ENCODE results near the gene SRGAP2C.
"Not testable (repeated sequence)": the region's sequence is repeated elsewhere in the genome, so short reads cannot be mapped to it uniquely, and the experiment has no call there.

SRGAP2C gene

DNA sequence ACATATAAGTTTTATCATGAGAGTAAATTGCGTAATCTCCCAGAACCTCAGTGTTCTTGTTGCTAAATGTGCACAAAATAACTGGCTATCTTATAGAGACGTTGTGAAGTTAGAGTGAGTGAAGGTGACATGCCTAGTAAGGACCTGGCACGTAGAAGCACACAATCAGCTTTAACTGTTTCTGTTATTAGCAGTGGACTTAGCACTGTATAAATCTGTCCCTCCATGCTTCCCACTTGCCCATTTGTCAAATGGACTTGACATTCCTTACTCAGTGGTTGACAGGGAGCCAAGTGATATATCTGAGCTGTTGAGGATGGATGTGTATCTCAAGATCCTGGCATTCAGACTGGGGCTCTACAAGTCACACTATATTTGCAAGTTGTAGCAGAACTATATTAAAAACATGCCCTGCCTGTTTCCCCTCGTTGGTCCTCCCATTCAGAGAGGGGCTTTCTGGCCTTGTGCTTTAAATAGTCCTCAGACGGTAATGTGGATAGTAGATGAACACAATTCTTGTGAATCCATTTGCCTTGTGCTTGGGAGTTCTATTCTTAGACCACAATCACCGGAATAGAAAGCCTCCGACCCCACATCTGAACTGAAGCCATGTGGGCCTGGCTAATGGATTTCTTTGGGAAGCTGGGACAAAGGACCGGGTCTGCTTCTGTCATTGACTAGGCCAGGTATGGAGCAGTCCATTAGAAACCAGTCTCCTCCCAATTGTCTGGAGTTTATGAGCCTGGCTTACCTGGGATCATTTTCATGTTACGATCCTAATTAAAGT lies 43.0 kb downstream of the SRGAP2C start:
- DNase-seq (ENCODE audit: low spot score) = not testable (repeated sequence)

DNA sequence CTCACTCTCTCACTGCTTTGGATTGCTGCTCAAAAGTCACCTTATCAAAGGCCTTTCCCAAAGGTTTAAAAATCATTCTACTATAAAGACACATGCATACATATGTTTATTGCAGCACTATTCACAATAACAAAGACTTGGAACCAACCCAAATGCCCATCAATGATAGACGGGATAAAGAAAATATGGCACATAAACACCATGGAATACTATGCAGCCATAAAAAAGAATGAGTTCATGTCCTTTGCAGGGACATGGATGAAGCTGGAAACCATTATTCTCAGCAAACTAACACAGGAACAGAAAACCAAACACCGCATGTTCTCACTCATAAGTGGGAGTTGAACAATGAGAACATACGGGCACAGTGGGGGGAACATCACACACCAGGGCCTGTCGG lies 45.9 kb downstream of the SRGAP2C start:
- DNase-seq (ENCODE audit: low spot score) = not testable (repeated sequence)

DNA sequence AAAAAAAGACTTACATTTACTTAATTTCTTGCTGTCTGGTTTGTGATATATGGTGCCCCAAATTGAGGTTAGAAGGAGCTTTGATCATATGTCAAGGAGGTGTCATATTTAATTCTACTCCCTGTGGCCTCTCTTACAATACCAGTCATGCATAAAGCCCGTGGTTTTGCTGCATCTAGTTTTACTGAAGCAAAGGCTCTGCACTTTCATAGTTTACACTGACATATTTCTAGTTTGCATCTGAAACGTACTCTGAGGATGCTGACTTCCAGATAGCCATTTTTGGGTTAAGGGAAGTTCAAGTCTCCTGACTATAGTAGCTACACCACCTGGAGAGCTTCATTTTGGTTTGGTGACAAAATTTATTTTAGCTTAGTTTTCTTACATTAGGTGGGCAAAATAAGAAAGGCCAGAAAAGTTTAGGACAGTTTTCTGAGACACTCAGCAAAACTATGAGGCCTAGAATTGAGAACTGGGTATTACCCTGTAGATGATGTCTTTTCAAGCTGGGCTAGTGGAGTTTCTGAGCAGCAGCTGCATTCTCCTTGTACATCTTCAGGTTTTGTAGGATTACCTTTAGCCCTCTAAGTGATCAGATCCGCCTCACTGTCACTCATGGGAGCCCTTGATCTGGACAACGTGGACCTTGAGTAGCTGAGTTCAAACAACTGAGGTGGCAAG lies 47.8 kb downstream of the SRGAP2C start:
- not testable (repeated sequence) for DNase-seq (ENCODE audit: low spot score)

DNA sequence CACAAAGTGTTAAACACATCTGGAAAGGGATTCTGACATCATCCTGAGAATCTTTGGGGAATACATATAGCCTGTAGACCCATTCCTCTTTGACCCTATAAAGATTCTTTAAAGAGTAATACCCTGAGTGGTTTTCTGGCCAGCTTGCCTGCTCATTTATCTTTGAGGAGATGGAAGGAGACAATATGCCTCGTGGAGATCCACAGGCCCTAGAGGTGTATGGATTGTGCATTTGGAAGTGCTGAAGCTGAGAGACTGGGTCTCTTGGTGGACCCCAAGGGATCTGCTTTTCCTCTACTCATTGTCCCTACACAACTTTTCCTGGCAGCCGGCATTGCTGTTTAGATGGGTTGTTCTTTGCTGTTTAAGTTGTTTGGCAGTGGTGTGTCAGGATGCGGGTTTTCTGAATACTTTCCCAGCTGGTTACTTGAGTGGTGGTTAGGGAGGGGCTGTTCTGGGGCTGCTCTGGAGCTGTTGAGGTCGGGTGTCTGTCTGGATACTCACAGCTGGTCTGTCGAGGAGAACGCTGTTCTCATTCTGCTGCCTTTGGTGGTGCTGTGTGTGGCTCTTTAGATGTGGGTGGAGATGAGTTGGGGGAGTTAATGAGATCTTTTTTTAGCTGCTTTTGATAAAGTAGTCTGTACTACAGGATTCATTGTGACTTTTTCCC lies 49.5 kb downstream of the SRGAP2C start:
- not testable (repeated sequence) for DNase-seq (ENCODE audit: low spot score)

DNA sequence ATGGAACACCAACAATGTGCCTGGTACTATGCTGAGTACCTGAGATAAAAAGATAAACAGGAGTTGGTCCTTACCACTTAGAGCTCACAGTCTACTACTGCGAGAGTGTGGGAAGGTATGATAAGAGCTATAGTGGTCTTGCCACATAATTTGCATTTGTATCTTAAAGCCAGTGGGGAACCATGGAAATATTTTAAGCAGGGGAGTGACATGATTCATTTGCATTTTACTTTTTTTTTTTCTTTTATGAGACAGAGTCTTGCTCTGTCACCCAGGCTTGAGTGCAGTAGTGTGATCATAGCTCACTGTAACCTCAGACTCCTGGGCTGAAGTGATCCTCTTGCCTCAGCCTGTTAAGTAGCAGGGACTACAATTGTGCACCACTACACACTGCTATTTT lies 53.6 kb downstream of the SRGAP2C start:
- not testable (repeated sequence) for DNase-seq (ENCODE audit: low spot score)

DNA sequence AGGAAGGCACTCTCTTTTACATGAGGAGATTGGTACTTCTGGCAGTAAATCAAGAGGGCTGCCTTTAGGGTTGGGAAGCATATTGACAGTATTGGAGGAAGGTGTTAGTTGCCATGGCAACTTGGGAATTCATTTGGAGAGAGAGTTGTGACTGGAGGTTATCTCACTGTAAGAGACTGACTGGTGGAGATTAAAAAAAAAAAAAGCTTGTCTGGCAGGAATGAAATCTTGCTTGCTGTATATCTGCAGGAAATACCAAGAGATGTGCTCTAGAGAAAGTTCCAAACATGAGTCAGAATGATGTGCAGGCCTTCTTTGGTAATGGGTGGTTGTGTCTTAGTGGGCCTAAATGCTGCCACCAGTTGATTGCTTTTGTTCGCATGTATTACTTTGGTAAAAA lies 59.1 kb downstream of the SRGAP2C start:
- not testable (repeated sequence) for DNase-seq (ENCODE audit: low spot score)

DNA sequence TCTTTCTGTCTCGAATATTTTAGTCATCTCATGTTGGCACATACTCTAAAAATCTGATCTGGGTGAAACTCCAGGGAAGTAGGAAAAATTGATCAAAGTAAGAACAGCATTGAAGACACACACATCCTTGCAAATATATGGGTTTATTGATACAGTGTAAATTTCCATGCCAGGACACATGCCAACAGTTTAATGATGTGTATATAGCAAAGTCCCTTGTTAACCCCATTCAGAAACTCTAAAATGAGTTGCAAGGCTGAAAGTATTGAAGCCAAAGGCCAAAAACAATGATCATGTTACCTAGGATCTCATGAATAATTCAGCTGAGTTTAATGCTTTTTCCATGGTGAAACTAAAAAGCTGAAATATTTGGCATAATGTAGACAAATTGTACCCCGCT lies 61.6 kb downstream of the SRGAP2C start:
- not testable (repeated sequence) for DNase-seq (ENCODE audit: low spot score)

DNA sequence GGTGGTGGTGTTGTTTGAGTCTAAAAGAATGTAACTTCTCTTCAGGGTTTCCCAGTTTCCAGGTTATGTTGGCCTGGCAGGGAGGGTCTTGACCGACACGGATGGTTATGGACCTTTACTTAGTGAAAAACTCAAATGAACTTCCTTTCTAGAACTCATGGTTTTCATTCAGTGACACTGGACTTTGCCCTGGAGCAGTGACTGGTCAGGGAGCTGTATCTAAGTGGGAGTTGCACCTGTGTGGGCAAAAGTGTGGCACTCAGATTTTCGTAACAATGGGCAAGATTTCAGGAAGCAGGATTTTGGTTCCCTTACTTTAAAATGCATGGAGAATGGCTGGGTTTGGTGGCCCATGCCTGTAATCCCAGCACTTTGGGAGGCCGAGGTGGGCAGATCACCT lies 67.9 kb downstream of the SRGAP2C start:
- DNase-seq (ENCODE audit: low spot score) = not testable (repeated sequence)

DNA sequence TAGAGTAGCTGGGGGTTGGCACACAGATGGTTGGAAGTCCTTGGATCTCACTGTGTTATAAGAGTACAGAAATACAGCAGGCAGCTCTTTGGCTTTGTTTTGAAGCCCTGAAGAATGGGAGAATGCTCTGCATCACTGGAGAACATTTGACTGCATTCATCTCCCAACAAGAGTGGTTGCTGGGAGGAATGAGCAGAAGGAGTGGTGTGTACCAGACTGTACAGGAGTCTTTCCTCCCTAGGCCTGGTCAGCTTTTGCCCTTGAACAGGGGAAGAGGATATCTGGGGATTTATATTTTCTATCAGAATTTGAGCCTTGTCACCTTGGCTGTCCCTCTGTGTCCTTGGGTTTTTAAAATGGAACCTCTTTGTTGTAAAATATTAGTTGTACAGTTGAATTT lies 69.8 kb downstream of the SRGAP2C start:
- not testable (repeated sequence) for DNase-seq (ENCODE audit: low spot score)

DNA sequence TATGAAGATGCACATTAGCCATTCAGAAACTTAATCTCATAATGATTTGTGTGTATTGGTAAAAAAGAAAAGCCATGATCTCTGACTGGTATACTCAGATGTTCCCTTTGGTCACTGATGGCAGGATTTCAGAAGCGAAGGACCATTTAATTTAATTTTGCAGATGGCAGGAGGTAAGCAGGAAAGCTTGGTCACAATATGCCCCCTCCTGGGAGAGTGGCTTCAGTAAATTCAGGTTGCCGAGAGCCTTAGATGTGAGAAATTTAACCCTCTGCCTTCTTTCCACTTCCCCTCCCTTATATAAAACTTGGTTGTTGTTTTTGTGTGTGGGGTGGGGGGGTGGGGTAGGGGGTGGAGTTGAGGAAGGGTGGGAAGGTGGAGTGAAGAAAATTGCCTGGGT lies 72.9 kb downstream of the SRGAP2C start:
- not testable (repeated sequence) for DNase-seq (ENCODE audit: low spot score)

DNA sequence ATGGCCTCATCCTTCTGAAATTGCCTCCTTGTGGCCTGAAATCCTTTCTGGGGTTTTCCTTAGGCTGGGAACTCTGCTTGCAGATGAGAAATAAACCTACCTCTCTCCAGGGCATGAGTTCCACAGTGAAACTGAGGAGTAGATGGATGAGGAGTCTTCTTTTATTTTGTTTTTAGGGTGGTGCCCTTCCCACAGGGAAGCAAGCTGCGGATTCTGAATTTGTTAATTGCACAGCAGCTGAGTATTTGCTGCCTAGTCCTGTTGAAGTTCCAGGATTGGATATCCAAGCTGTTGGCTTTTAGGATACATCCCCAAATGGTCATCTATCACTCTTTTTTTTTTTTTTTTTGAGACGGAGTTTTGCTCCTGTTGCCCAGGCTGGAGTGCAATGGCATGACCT lies 73.4 kb downstream of the SRGAP2C start:
- not testable (repeated sequence) for DNase-seq (ENCODE audit: low spot score)

DNA sequence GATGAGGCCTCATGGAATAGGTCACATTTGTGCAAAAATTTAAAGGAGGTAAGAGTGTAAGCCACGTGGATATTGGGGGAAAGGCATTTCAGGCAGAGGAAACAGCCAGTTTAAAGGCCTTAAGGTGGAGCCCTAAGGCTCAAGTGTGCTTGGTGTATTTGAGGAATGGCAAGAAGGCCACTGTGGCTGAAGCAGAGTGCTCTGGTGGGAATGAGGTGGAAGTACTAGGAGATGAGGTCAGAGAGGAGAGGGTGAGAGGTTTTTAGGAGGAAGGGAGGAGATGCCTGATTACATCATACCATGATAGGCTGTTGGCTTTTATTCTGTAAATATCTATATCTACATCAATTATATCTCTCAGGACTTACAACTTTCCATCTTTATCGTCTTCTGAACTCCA lies 75.4 kb downstream of the SRGAP2C start:
- DNase-seq (ENCODE audit: low spot score) = not testable (repeated sequence)

DNA sequence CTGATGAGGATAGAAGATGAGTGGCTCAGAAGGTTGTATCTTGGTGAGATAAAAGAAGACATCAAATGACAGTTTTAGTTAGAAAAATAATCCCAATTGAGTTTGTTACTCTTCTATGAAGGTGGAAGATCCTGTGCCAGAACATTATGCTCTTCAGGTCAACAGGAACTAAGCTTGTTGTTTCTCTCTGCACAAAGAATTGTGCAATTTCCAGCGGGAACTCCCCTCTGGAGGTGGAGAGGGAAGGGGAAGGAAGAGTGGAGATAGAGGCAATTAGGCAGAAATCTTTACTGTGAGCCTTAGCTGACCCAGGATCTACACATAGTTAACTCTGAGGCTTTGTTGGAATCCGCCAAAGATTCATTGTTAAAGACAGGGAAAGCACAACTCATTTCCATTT lies 77.4 kb downstream of the SRGAP2C start:
- DNase-seq (ENCODE audit: low spot score) = not testable (repeated sequence)

DNA sequence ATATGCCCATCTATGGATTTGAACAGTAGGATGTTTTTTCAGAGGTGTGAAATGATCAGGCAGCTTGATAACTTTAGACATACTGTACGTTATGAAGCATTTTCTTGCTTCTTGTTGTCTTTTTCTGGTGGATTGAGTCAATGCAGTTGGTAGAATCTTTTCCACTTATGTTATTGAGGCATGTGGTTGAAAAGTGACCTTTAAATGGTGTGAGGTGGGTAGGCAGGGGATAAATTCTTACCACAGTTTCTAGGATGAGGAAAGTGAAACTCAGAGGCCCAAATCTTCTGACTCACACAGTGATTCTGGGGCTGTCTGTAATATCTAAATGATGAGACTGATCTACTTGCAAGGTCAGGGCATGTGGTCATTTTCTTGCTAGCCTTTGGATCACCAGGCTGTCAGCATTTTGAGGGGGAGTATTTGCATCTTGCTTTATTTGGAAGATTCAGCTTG lies 79.0 kb downstream of the SRGAP2C start:
- peak; percentile 32 for DNase-seq (ENCODE audit: low spot score)

DNA sequence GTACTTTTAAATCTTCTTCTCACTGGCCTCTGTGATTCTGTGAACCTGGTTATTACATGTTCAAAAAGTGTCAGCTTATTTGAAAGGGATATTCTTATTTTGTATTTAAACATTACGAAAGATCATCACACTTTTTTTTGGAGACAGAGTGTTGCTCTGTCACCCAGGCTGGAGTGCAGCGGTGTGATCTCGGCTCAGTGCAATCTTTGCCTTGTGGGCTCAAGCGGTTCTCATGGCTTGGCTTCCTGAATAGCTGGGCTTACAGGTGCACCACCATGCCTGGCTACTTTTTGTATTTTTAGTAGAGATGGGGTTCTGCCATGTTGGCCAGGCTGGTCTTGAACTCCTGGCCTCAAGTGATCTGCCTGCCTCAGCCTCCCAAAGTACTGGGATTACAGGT lies 82.3 kb downstream of the SRGAP2C start:
- not testable (repeated sequence) for DNase-seq (ENCODE audit: low spot score)

DNA sequence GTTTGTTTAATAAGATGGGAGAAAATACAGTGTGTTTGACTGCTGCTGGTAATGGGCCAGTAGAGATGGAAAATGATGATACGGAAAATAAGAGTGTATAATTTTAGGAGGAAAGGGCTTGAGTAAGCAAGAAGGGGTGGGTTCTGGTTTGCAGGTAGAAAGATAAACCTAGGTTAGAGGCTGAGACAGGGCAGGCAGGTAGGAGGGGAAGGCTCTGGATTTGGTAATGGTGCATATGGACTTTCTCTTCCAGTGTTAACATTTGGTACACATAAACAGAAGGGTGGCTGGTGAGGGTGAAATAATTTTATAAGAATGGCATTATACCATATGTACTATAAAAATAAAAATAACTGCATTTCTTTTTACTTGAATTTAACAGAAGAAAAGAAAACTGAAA lies 84.5 kb downstream of the SRGAP2C start:
- DNase-seq (ENCODE audit: low spot score) = not testable (repeated sequence)

DNA sequence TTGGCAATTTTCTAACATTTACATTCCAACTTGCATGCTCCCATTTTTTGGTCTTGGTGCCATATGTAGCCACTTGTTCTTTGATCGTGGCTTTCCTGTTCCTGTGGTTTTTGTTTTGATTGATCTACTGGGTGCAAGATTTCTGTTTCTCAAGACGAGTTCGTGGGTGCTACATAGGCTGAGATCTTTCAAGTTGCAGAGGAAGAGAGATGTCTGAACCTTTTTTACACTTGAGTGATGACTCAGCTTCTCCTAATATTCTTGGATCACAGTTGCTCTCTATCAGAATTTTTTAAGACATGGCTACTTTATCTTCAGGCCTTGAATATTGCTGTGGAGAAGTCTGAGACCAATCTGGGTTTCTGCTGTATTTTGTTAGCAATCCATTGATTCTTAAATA lies 85.2 kb downstream of the SRGAP2C start:
- DNase-seq (ENCODE audit: low spot score) = not testable (repeated sequence)

DNA sequence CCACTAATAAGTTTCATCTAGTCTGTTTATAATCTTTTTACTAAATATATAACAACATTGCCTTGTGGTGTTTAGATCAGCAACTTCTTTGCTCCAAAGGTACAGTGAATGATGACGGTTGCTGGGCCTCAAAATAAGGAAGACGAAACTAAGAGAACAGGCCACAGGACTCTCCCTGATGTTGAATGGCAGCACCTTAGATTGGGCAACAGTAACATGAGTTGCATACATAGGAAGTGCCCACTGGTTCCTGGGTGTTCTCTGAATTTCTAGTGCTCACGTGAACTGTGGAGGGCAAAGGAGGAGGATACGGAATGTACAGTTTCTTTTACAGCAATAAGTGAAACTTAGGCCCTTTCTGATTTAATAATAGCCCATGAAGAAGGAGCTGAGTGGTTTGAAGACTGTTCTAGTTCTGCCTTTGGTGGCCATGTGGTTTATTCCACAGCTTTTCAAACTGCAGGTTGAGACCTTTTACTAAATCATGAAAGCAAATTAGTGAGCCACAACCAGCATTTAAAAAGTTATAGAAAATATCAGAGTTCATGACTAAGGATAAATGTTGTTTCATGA lies 86.5 kb downstream of the SRGAP2C start:
- DNase-seq (ENCODE audit: low spot score) = not testable (repeated sequence)

DNA sequence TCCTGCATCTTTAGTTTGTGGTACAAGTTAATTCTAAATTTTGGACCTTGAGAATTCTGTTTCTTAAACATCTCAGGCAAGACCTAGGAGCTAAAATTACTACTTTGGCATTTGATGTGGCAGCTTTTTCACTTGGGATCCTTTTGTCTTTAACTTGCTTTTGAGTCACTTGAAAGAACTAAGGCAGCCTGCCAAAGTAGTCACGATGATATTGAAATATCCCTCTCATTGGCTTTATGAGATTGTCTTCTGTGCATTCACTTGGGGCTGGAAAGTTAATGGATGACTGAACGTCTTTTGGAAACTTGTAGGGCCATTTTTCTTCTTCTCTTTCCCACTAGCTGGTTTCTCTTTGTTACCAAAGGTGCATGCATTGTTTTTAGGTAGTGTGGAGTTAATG lies 90.7 kb downstream of the SRGAP2C start:
- not testable (repeated sequence) for DNase-seq (ENCODE audit: low spot score)

DNA sequence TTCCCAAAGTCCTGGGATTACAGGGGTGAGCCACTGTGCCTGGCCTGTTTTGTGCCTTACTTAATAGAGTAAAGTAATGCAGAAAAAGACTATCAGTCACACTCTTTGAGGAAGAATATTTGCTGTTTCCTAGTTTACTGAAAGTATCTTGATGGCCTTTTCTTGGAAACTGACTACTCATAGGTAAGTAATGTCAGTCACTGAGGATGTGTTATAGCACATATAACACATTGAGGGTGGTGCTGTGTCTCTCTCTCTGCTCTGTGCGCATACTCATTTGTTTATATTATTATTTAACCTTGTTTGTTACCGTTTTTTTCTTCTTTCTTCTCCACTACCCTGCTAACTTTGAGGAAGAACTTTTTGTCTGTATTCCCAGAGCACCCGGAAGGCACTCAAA lies 93.4 kb downstream of the SRGAP2C start:
- DNase-seq (ENCODE audit: low spot score) = not testable (repeated sequence)

DNA sequence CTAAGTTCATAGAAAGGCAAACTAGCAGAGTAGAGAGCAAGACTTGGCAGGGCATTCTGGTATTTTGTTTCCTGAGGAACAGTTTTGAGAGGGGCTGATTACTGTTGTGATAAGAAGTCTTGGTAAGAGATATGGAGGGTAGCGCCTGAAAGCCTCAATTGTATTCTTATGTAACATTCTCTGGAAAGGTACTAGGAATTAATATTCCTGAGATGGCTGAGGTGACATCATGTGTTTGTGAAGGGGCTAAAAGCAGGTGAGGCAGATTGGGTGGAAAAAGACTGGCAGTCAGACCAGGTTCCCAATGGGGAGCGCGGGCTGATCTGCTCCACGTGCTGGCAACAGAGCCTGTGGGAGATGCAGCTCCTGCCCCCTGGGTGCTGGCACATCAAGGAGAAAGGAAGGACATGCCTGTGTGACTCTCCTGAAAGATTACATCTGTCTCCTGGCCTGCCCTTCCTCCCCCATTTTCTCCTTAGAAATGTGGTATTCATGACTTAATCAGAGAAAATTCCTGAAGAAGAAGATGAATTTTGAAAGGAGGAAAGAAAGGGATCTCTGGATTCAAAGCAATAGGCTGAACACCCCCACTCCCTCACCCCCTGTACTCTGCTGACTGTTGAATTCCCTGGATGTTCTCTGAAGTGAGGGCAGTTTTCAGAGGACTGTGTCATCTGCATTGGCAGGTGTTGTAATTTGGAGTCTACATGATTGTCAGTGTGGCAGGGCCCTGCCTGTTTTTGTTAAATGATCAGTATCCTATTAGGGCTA lies 94.2 kb downstream of the SRGAP2C start:
- DNase-seq (ENCODE audit: low spot score) = not testable (repeated sequence)

DNA sequence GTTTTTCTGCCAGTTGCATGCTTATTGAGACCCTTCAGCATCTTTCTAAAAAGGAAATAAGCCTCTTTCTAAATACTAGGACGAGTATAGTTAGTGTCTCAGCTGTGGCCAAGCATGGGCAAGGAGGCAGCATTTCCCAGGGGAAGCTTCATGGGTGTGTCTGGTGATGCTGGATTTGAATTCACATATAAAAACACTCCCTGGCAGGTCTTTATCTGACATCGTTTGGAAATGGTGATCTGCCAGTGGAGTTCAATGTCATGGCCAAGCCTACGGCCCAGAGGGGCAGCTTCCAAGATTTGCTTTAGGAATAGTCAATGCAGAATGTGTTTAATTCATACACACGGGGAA lies 94.7 kb downstream of the SRGAP2C start:
- DNase-seq (ENCODE audit: low spot score) = not testable (repeated sequence)
